Stimulated activated CD4-positive, alpha-beta T cell treated with anti-CD3 and anti-CD28 coated beads, Interleukin-2, amount 100 ng/mL, for 48 hours (primary cell): Measurements from ENCODE around the gene JAGN1.
"Not testable (repeated sequence)": the region's sequence is repeated elsewhere in the genome, so short reads cannot be mapped to it uniquely, and the experiment has no call there.

ENCODE experiments used
- DNase-seq, 2 donors: peaks; one replicate each; pipeline ENCODE4 v3.0.0-alpha.2; 2020

JAGN1 gene

GRCh38 chr3:9867106-9867505 lies 23.3 kb upstream of the JAGN1 start:
- DNase-seq = no peak

GRCh38 chr3:9869955-9870354 lies 20.5 kb upstream of the JAGN1 start:
- DNase-seq = no peak

- no peak for DNase-seq
These were observed 19.4 kb upstream of the JAGN1 start for GRCh38 chr3:9870978-9871377.

- DNase-seq = not testable (repeated sequence)
These were observed 18.3 kb upstream of the JAGN1 start for GRCh38 chr3:9872067-9872466.

GRCh38 chr3:9875448-9875847 lies 15.0 kb upstream of the JAGN1 start:
- no peak for DNase-seq

GRCh38 chr3:9876255-9876654 lies 14.2 kb upstream of the JAGN1 start:
- not testable (repeated sequence) for DNase-seq

- no peak for DNase-seq
These were observed 13.4 kb upstream of the JAGN1 start for GRCh38 chr3:9876991-9877390.

GRCh38 chr3:9878700-9879099 lies 11.7 kb upstream of the JAGN1 start:
- DNase-seq = no peak

- DNase-seq = no peak
These were observed 10.4 kb upstream of the JAGN1 start, which contains the start of gene CIDEC for GRCh38 chr3:9879830-9880549. TSS of gene CIDEC (minus strand) at chr3:9880253. CDS start at chr3:9878486, 1,767 bp downstream.

GRCh38 chr3:9881441-9881840 lies 9.0 kb upstream of the JAGN1 start:
- DNase-seq = no peak

- DNase-seq = no peak
These were observed 6.5 kb upstream of the JAGN1 start for GRCh38 chr3:9883706-9884554.

- DNase-seq = no peak
These were observed 5.8 kb upstream of the JAGN1 start for GRCh38 chr3:9884555-9885165.

GRCh38 chr3:9886328-9886727 lies 4.1 kb upstream of the JAGN1 start:
- no peak for DNase-seq

GRCh38 chr3:9887480-9887879 lies 2.9 kb upstream of the JAGN1 start:
- no peak for DNase-seq

- no peak for DNase-seq
These were observed 1.9 kb upstream of the JAGN1 start for GRCh38 chr3:9888540-9888939.

GRCh38 chr3:9889405-9889804 lies 1.0 kb upstream of the JAGN1 start:
- no peak for DNase-seq

- no peak for DNase-seq
These were observed 737 bp downstream of the JAGN1 start for GRCh38 chr3:9891072-9891622.

- DNase-seq = no peak
These were observed 3.3 kb downstream of the JAGN1 start for GRCh38 chr3:9893739-9894138.

- not testable (repeated sequence) for DNase-seq
These were observed 5.3 kb downstream of the JAGN1 start for GRCh38 chr3:9895715-9896114.

- DNase-seq = not testable (repeated sequence)
These were observed 6.5 kb downstream of the JAGN1 start for GRCh38 chr3:9896755-9897407.

GRCh38 chr3:9897408-9898372 lies 7.3 kb downstream of the JAGN1 start:
- DNase-seq = no peak
